ENCODE results near the gene GRAMD1C.

DNA sequence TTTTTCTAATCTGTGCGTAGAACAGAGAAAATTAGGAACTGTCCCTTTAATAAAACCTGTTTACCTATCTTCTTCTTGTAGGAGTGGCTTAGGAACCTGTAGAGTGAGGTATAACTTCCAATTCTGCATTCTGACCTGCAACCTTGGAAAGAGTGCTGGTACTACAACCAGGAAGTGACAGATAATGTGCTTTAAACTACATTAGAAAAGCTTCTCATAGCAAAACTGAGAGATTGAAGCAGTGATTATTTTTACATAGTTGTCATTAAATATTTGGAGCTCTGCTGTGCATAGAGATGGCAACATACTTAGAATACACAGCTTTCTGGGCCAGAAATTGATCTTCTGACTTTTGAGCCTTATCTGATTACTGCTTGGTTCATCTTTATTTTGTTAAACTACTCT is 58.8 kb downstream of the GRAMD1C start:
- TF ChIP-seq FOXM1 (IDR thresholded peaks at IDR 0.05; ENCODE audit: borderline replicate concordance) (no peak), NFRKB (IDR thresholded peaks at IDR 0.05) (no peak), TARDBP (IDR thresholded peaks at IDR 0.05) (no peak), CTBP1 (IDR thresholded peaks at IDR 0.05; ENCODE audit: borderline replicate concordance) (no peak), LEF1 (IDR thresholded peaks at IDR 0.05; ENCODE audit: borderline replicate concordance) (no peak), BHLHE40 (IDR thresholded peaks at IDR 0.05; ENCODE audit: borderline replicate concordance) (no peak), L3MBTL2 (conservative IDR thresholded peaks at IDR 0.05) (no peak), FOXA1 (IDR thresholded peaks at IDR 0.05) (no peak)
